SK-N-SH (cell line): ENCODE results near the gene BEGAIN. TPM values are rescaled to one million over a fixed set of nuclear protein-coding genes. Genes with fewer than 3 reads are reported as not detected.
A peak's percentile ranks its signal among the peaks of the same experiment; 100 is the strongest.

Experiments
- CTCF ChIA-PET: fragments of 300-600, 350-600 bp; formaldehyde crosslinking; extraction: SDS; loops from one replicate; lab custom pipeline; 2021; lab: Yijun Ruan, JAX
- POLR2A ChIA-PET: fragments of 350-600 bp; sonication (Branson Sonifier 250); formaldehyde crosslinking; extraction: SDS; loops from one replicate; lab custom pipeline; 2020; ENCODE audit warnings: antibody characterized with exemption, inconsistent platforms; lab: Yijun Ruan, JAX
- DNase-seq: peaks from one replicate; pipeline ENCODE4 v3.0.0; 2012
- H2AFZ ChIP-seq: fragments of 200-600 bp; sonication (generic); 2 replicates; pipeline ENCODE4 v1.8.1; 2016; ENCODE audit warnings: antibody characterized with exemption, mild to moderate bottlenecking, low read depth
- H3F3A ChIP-seq: fragments of 200-600 bp; sonication (generic); replicated peaks from 2 replicates; pipeline ENCODE3; 2016; ENCODE audit warnings: antibody characterized with exemption, mild to moderate bottlenecking; ENCODE audit not compliant: insufficient read depth
- H3K27ac ChIP-seq, 2 experiments: fragments of 200-500 bp in 1 of 2; fragments of 200-600 bp in 1 of 2; sonication (Bioruptor generic) in 1 of 2; sonication (generic), shearing (Covaris generic) in 1 of 2; 2 replicates each; pipeline versions ENCODE4 v1.5.1 to v1.6.1; 2014 to 2016; ENCODE audit warnings: low read depth in 2 of 2, inconsistent platforms in 1 of 2, low read length in 1 of 2, mild to moderate bottlenecking in 1 of 2, mixed read lengths in 1 of 2
- H3K27me3 ChIP-seq: fragments of 200-600 bp; sonication (generic), shearing (Covaris generic); 2 replicates; pipeline ENCODE4 v1.6.1; 2016; ENCODE audit warnings: mixed run types; ENCODE audit not compliant: insufficient read depth
- H3K36me3 ChIP-seq, 2 experiments: fragments of 200-500 bp in 1 of 2; fragments of 200-600 bp in 1 of 2; sonication (Bioruptor generic) in 1 of 2; sonication (generic) in 1 of 2; replicated peaks in 1 of 2; 2 replicates each; pipeline versions ENCODE3 to v1.5.1; 2014 to 2016; ENCODE audit warnings: low read length in 1 of 2, mild to moderate bottlenecking in 1 of 2; ENCODE audit not compliant: insufficient read depth in 2 of 2, control insufficient read depth in 1 of 2
- H3K4me1 ChIP-seq, 2 experiments: fragments of 200-500 bp in 1 of 2; fragments of 200-600 bp in 1 of 2; sonication (Bioruptor generic) in 1 of 2; sonication (generic), shearing (Covaris generic) in 1 of 2; 2 replicates each; pipeline versions ENCODE4 v1.5.1 to v1.6.1; 2014 to 2016; ENCODE audit warnings: low read depth in 1 of 2, low read length in 1 of 2, mixed run types in 1 of 2; ENCODE audit not compliant: insufficient read depth in 2 of 2, control insufficient read depth in 1 of 2
- H3K4me2 ChIP-seq: fragments of 200-600 bp; sonication (generic), shearing (Covaris generic); 2 replicates; pipeline ENCODE4 v1.6.1; 2017; ENCODE audit warnings: mixed run types
- H3K4me3 ChIP-seq, 2 experiments: fragments of 200-500 bp in 1 of 2; fragments of 200-600 bp in 1 of 2; sonication (Bioruptor generic) in 1 of 2; sonication (generic), shearing (Covaris generic) in 1 of 2; 2 replicates each; pipeline versions ENCODE4 v1.5.1 to v1.8.1; 2014 to 2016; ENCODE audit warnings: low read depth in 2 of 2, inconsistent platforms in 1 of 2, low read length in 1 of 2, mild to moderate bottlenecking in 1 of 2, mixed read lengths in 1 of 2, moderate library complexity in 1 of 2
- H3K79me2 ChIP-seq: fragments of 200-600 bp; sonication (generic); 2 replicates; pipeline ENCODE4 v1.8.1; 2017; ENCODE audit warnings: mild to moderate bottlenecking; ENCODE audit not compliant: insufficient read depth
- H3K9ac ChIP-seq: fragments of 200-600 bp; sonication (generic); 2 replicates; pipeline ENCODE4 v1.6.1; 2017; ENCODE audit warnings: mixed run types
- H3K9me2 ChIP-seq: fragments of 200-600 bp; sonication (generic); 2 replicates; pipeline ENCODE4 v1.6.1; 2017; ENCODE audit warnings: mixed run types
- H3K9me3 ChIP-seq: fragments of 200-600 bp; sonication (generic); 2 replicates; pipeline ENCODE4 v1.6.1; 2017; ENCODE audit warnings: mixed run types, mild to moderate bottlenecking, moderate library complexity
- H4K20me1 ChIP-seq: fragments of 200-600 bp; sonication (generic); 2 replicates; pipeline ENCODE4 v1.6.1; 2017; ENCODE audit warnings: mild to moderate bottlenecking, mixed run types; ENCODE audit not compliant: insufficient read depth
- CHD2 ChIP-seq: fragments of 150-350 bp; IDR thresholded peaks from 2 replicates; pipeline ENCODE4 v1.6.1; 2018; ENCODE audit warnings: low read length; ENCODE audit not compliant: partially characterized antibody
- CTCF ChIP-seq: fragments of 200-600 bp; sonication (generic); IDR thresholded peaks from 2 replicates; pipeline ENCODE4 v1.6.1; 2017; ENCODE audit warnings: antibody characterized with exemption, mild to moderate bottlenecking, moderate library complexity
- ELF1 ChIP-seq: IDR thresholded peaks from 2 replicates; pipeline ENCODE4 v1.4.0; 2012
- EP300 ChIP-seq, 2 experiments: IDR thresholded peaks; 2 replicates each; pipeline versions ENCODE4 v1.4.0 to v1.6.1; 2012; ENCODE audit warnings: borderline replicate concordance in 1 of 2, low read depth in 1 of 2, low read length in 1 of 2
- FOXJ3 ChIP-seq: sonication (generic); formaldehyde crosslinking; IDR thresholded peaks from 2 replicates; pipeline ENCODE4 v1.5.1; 2020; ENCODE audit warnings: mild to moderate bottlenecking, missing genetic modification reagents
- FOXM1 ChIP-seq: IDR thresholded peaks from 2 replicates; pipeline ENCODE4 v1.4.0; 2012; ENCODE audit warnings: low read depth, mild to moderate bottlenecking
- GABPA ChIP-seq: IDR thresholded peaks from 2 replicates; pipeline ENCODE4 v1.4.0; 2012; ENCODE audit warnings: low read depth, mild to moderate bottlenecking
- MEF2A ChIP-seq: IDR thresholded peaks from 2 replicates; pipeline ENCODE4 v1.4.0; 2012; ENCODE audit warnings: low read depth, borderline replicate concordance
- MXI1 ChIP-seq: IDR thresholded peaks from 2 replicates; pipeline ENCODE4 v1.6.1; 2012; ENCODE audit warnings: mild to moderate bottlenecking, low read depth, low read length, improper control_type of control experiment
- PBX3 ChIP-seq: IDR thresholded peaks from 2 replicates; pipeline ENCODE4; 2012
- RAD21 ChIP-seq: IDR thresholded peaks from 2 replicates; pipeline ENCODE4 v1.6.1; 2012; ENCODE audit warnings: mild to moderate bottlenecking, low read length
- RCOR1 ChIP-seq: fragments of 150-350 bp; IDR thresholded peaks from 2 replicates; pipeline ENCODE4 v1.6.1; 2017; ENCODE audit warnings: antibody characterized with exemption, low read length
- REST ChIP-seq: IDR thresholded peaks from 2 replicates; pipeline ENCODE4 v1.6.1; 2012; ENCODE audit warnings: mild to moderate bottlenecking, low read depth, low read length, moderate library complexity
- RFX5 ChIP-seq: IDR thresholded peaks from 2 replicates; pipeline ENCODE4 v1.6.1; 2012; ENCODE audit warnings: mild to moderate bottlenecking, improper control_type of control experiment, low read length
- SIN3A ChIP-seq: IDR thresholded peaks from 2 replicates; pipeline ENCODE4 v1.6.1; 2012; ENCODE audit warnings: low read depth, mild to moderate bottlenecking, low read length, moderate library complexity, borderline replicate concordance
- SMC3 ChIP-seq: IDR thresholded peaks from 2 replicates; pipeline ENCODE4 v1.6.1; 2012; ENCODE audit warnings: low read depth, low read length, improper control_type of control experiment
- TCF12 ChIP-seq: IDR thresholded peaks from 2 replicates; pipeline ENCODE4 v1.4.0; 2012
- TEAD4 ChIP-seq: IDR thresholded peaks from 2 replicates; pipeline ENCODE4 v1.4.0; 2012; ENCODE audit warnings: mild to moderate bottlenecking, borderline replicate concordance; ENCODE audit not compliant: insufficient read depth
- USF1 ChIP-seq: IDR thresholded peaks from 2 replicates; pipeline ENCODE4 v1.4.0; 2012; ENCODE audit warnings: low read depth, borderline replicate concordance
- USF2 ChIP-seq: fragments of 150-350 bp; IDR thresholded peaks from 2 replicates; pipeline ENCODE4 v1.6.1; 2017; ENCODE audit warnings: antibody characterized with exemption, low read length, low read depth, borderline replicate concordance
- YY1 ChIP-seq: IDR thresholded peaks from 2 replicates; pipeline ENCODE4 v1.4.0; 2012; ENCODE audit warnings: low read depth, mild to moderate bottlenecking
- ZBTB33 ChIP-seq: IDR thresholded peaks from 2 replicates; pipeline ENCODE4 v1.4.0; 2012; ENCODE audit warnings: low read depth, borderline replicate concordance
- WGBS: methylation state at CpG from one replicate; pipeline ENCODE4 v1.1.6; 2017; ENCODE audit warnings: low lambda C conversion rate; 5-methylcytosine and 5-hydroxymethylcytosine counted together
- polyA plus RNA-seq, 3 experiments: library from polyadenylated mRNA; depleted of rRNA; stranded (reverse); fragments of >200 nt; gene quantifications; 2 replicates each; pipeline ENCODE4 v1.2.3, GENCODE V29; 2012

Gene BEGAIN
- polyA plus RNA-seq, 1 of the 3 experiments (the other 2 are of a cell fraction), result 4.2 TPM

- Histone ChIP-seq H3K36me3 (no peaks in the 10 kb centered on the region), H2AFZ (peak overlapping the region; percentile 79), H4K20me1 (no peaks in the 10 kb centered on the region), H3K9me2 (no peaks in the 10 kb centered on the region), H3F3A (no peaks in the 10 kb centered on the region), H3K4me1 (peaks cover 4 to 45% of the 10 kb centered on the region in 2 experiments; a peak in 3 of 4 replicates), H3K27ac (peak overlapping the region in 1 of 2 experiments; percentile 91; a peak in 2 of 4 replicates), H3K27me3 (peaks cover 4% of the 10 kb centered on the region; the same call in 1 of the 2 replicates), H3K9ac (peak overlapping the region; percentile 21; the same call in 1 of the 2 replicates), H3K4me2 (peak overlapping the region; percentile 84), H3K4me3 (peak overlapping the region; percentile 60 to 61), H3K79me2 (no peaks in the 10 kb centered on the region), H3K9me3 (no peaks in the 10 kb centered on the region)
- ChIA-PET CTCF (interaction anchor here (1.4 kb wide), 1 partner anchor 91 kb away, joined by 4 read pairs; no protein-coding TSS in a partner anchor), POLR2A (no interaction called here)
- DNase-seq, result peak; percentile 88
- WGBS, result 11% methylated on average over 11 of the region's 62 CpGs
- TF ChIP-seq FOXM1 (no peak), MEF2A (no peak), RFX5 (no peak), TEAD4 (no peak), ZBTB33 (no peak), FOXJ3 (CRISPR knock-in tag) (no peak), CTCF (no peak), CHD2 (no peak), SIN3A (no peak), PBX3 (no peak), RCOR1 (0 out of 2 replicates have a peak, but pooled peaks have one; percentile 12), USF1 (no peak), RAD21 (no peak), YY1 (no peak), GABPA (peak; percentile 44; the same call in 1 of the 2 replicates), EP300 (IDR thresholded peaks at IDR 0.05; ENCODE audit: borderline replicate concordance in 1 of 2, low read depth in 1 of 2, low read length in 1 of 2) (no peak), SMC3 (no peak), REST (no peak), USF2 (no peak), ELF1 (no peak), MXI1 (peak; percentile 36), TCF12 (no peak)
These were observed 673 bp downstream of the BEGAIN start for GRCh38 chr14:100586403-100587085.
